ENCODE results near the gene TMIE. TPM values are rescaled to one million over a fixed set of nuclear protein-coding genes. Genes with fewer than 3 reads are reported as not detected.

TMIE gene
- total and polyA plus RNA-seq, 2 of the 4 experiments (the other 2 are of a cell fraction), result 0.12 TPM; not detected in 1

GRCh38 chr3:46676601-46677410 lies 24.4 kb upstream of the TMIE start:
- H3K27me3 ChIP-seq (ENCODE audit: control insufficient read depth, insufficient read depth, low read length), result no peaks in the 10 kb centered on the region
- ATAC-seq (ENCODE audit: low read depth) (no peak), DNase-seq (no peak)
- 82% methylated on average over 5 of the region's 16 CpGs; no CpG with 5 or more reads in 1 of the 2 experiments for WGBS, 2 experiments (ENCODE audit: extremely low coverage in 2 of 2, insufficient read length in 1 of 2)
- H3K9me3 ChIP-seq (ENCODE audit: control insufficient read depth, insufficient read depth, low read length), result no peaks in the 10 kb centered on the region
- CTCF ChIA-PET, result no interaction called here
- H3K9ac ChIP-seq (ENCODE audit: low read depth, low read length), result no peak overlapping the region
- H4K5ac ChIP-seq (ENCODE audit: low read depth, low read length), result no peak overlapping the region
- H3K27ac ChIP-seq (ENCODE audit: insufficient read depth, low read length), result no peak overlapping the region
- no peak overlapping the region for H3K4me2 ChIP-seq (ENCODE audit: low read depth, low read length)
- no peak overlapping the region for H3K14ac ChIP-seq (replicated peaks; ENCODE audit: low read depth, low read length)
- intact Hi-C loops (cut with micrococcal nuclease), result no loop called here
- no peak overlapping the region for H2BK120ac ChIP-seq (ENCODE audit: low read depth, low read length)
- no peaks in the 10 kb centered on the region for H4K20me1 ChIP-seq (ENCODE audit: insufficient read depth, low read length)
- in situ Hi-C loops (cut with MboI; ENCODE audit: low sequenced_read_pairs), result no loop called here
- no peak overlapping the region for H4K91ac ChIP-seq (ENCODE audit: insufficient read depth, low read depth, low read length)
- H3K4me1 ChIP-seq (ENCODE audit: control insufficient read depth, insufficient read depth, low read length), result peaks cover 2% of the 10 kb centered on the region; the same call in 1 of the 2 replicates
- H3K4ac ChIP-seq (ENCODE audit: low read depth, low read length), result no peak overlapping the region
- POLR2A ChIA-PET (ENCODE audit: unreplicated experiment), result no interaction called here
- no peak overlapping the region for H3K56ac ChIP-seq (ENCODE audit: extremely low read depth, insufficient read depth, low read length)
- H3K4me3 ChIP-seq (ENCODE audit: insufficient read depth, low read depth, low read length), result no peak overlapping the region
- H2AK9ac ChIP-seq (replicated peaks; ENCODE audit: low read depth, low read length, poor library complexity), result no peak overlapping the region
- no peak overlapping the region for H2AK5ac ChIP-seq (ENCODE audit: low read depth, low read length)
- H2AFZ ChIP-seq (replicated peaks; ENCODE audit: low read length, poor library complexity), result peak overlapping the region; percentile 46
- H2BK20ac ChIP-seq (ENCODE audit: low read depth, low read length), result no peak overlapping the region
- dilution Hi-C loops (cut with HindIII; ENCODE audit: low sequenced_read_pairs, unreplicated experiment), result no loop called here
- peaks cover 5% of the 10 kb centered on the region; the same call in 1 of the 2 replicates for H3K36me3 ChIP-seq (ENCODE audit: control insufficient read depth, insufficient read depth, low read length)
- H3K23ac ChIP-seq (ENCODE audit: low read depth, low read length), result no peak overlapping the region
- BruUV-seq (replicated peaks), result no TSS peak
- H3K9me1 ChIP-seq (ENCODE audit: insufficient read depth, low read length), result peaks cover 5% of the 10 kb centered on the region; the same call in 1 of the 2 replicates
- H3K79me1 ChIP-seq (ENCODE audit: low read depth in 1 of 2, low read length in 2 of 2), result no peaks in the 10 kb centered on the region
- H3K18ac ChIP-seq (ENCODE audit: low read depth, low read length), result no peak overlapping the region
- no peak overlapping the region for H2BK5ac ChIP-seq (ENCODE audit: low read depth, low read length, poor library complexity, severe bottlenecking)
- H4K8ac ChIP-seq (ENCODE audit: low read depth in 2 of 2, low read length in 2 of 2), result no peak overlapping the region
- no peak overlapping the region for H2BK15ac ChIP-seq (ENCODE audit: low read depth, low read length)
- TF ChIP-seq RCOR1 (IDR thresholded peaks at IDR 0.05; ENCODE audit: insufficient replicate concordance, low read length), result no peak
- no peak for TF ChIP-seq SMC3 (IDR thresholded peaks at IDR 0.05; ENCODE audit: low read depth, low read length)
- TF ChIP-seq NFE2L2 (IDR thresholded peaks at IDR 0.05; ENCODE audit: low read depth, low read length), result no peak
- TF ChIP-seq CHD1 (IDR thresholded peaks at IDR 0.05; ENCODE audit: low read depth, low read length), result no peak
- TF ChIP-seq MAFK (IDR thresholded peaks at IDR 0.05; ENCODE audit: low read depth, low read length), result no peak
- TF ChIP-seq USF2 (IDR thresholded peaks at IDR 0.05; ENCODE audit: low read depth, low read length), result no peak

Data from IMR-90 (cell line).